HepG2 (cell line): Measurements from ENCODE around the gene DMAP1. TPM values are rescaled to one million over a fixed set of nuclear protein-coding genes. Genes with fewer than 3 reads are reported as not detected.

Source experiments
- DBP ChIP-seq: sonication (generic); formaldehyde crosslinking; IDR thresholded peaks from 2 replicates; pipeline ENCODE4 v1.4.0; 2020; ENCODE audit warnings: missing genetic modification reagents; ENCODE audit errors: not compliant biosample characterization
- ELK4 ChIP-seq: sonication (generic); formaldehyde crosslinking; IDR thresholded peaks from 2 replicates; pipeline ENCODE4 v1.9.0; 2021; ENCODE audit warnings: missing genetic modification reagents, borderline replicate concordance
- GTF2F1 ChIP-seq: fragments of 150-350 bp; IDR thresholded peaks from 2 replicates; pipeline ENCODE4 v1.6.1; 2014; ENCODE audit warnings: low read length
- HNF4G ChIP-seq, 2 experiments: sonication (generic) in 1 of 2; formaldehyde crosslinking in 1 of 2; IDR thresholded peaks; 2 replicates each; pipeline versions ENCODE4 v1.4.0 to v1.6.1; 2011 to 2020; ENCODE audit warnings: borderline replicate concordance in 2 of 2, low read depth in 2 of 2, mild to moderate bottlenecking in 2 of 2, low read length in 1 of 2, missing genetic modification reagents in 1 of 2, moderate library complexity in 1 of 2
- KDM5B ChIP-seq: sonication (generic); formaldehyde crosslinking; IDR thresholded peaks from 2 replicates; pipeline ENCODE4 v1.4.0; 2020; ENCODE audit warnings: missing genetic modification reagents, mild to moderate bottlenecking, borderline replicate concordance
- LBX2 ChIP-seq: sonication (generic); formaldehyde crosslinking; IDR thresholded peaks from 2 replicates; pipeline ENCODE4 v1.5.0; 2020; ENCODE audit warnings: missing genetic modification reagents, mild to moderate bottlenecking, borderline replicate concordance
- NCOA1 ChIP-seq: sonication (generic); formaldehyde crosslinking; IDR thresholded peaks from 2 replicates; pipeline ENCODE4 v1.9.0; 2021; ENCODE audit warnings: missing genetic modification reagents
- NKX3-1 ChIP-seq: sonication (generic); formaldehyde crosslinking; IDR thresholded peaks from 2 replicates; pipeline ENCODE4 v1.5.0; 2020; ENCODE audit warnings: missing genetic modification reagents
- NR2F6 ChIP-seq, 2 experiments: IDR thresholded peaks; 2 replicates each; pipeline ENCODE4 v1.6.1; 2016; ENCODE audit warnings: antibody characterized with exemption in 1 of 2, mild to moderate bottlenecking in 1 of 2
- PAXIP1 ChIP-seq: sonication (generic); formaldehyde crosslinking; conservative IDR thresholded peaks from 2 replicates; pipeline ENCODE4 v1.4.0; 2020; ENCODE audit warnings: mild to moderate bottlenecking, missing genetic modification reagents, moderate library complexity
- SRF ChIP-seq: IDR thresholded peaks from 2 replicates; pipeline ENCODE4 v1.6.1; 2011; ENCODE audit warnings: mild to moderate bottlenecking, low read depth, low read length, moderate library complexity
- UBTF ChIP-seq: sonication (generic); formaldehyde crosslinking; IDR thresholded peaks from 2 replicates; pipeline ENCODE4 v1.4.0; 2020; ENCODE audit warnings: mild to moderate bottlenecking, missing genetic modification reagents
- ZC3H13 ChIP-seq: sonication (generic); formaldehyde crosslinking; IDR thresholded peaks from 2 replicates; pipeline ENCODE4 v1.8.1; 2023; ENCODE audit warnings: mild to moderate bottlenecking, missing genetic modification reagents, moderate library complexity
- ZNF562 ChIP-seq: sonication (generic); formaldehyde crosslinking; IDR thresholded peaks from 2 replicates; pipeline ENCODE4 v1.8.0; 2022; ENCODE audit warnings: missing genetic modification reagents, borderline replicate concordance
- ZNF7 ChIP-seq: IDR thresholded peaks from 2 replicates; pipeline ENCODE4 v1.6.1; 2016; ENCODE audit warnings: missing biosample characterization, missing genetic modification reagents
- ZSCAN20 ChIP-seq: sonication (generic); formaldehyde crosslinking; IDR thresholded peaks from 2 replicates; pipeline ENCODE4 v1.4.0; 2020; ENCODE audit warnings: missing genetic modification reagents, mild to moderate bottlenecking, borderline replicate concordance
- polyA plus RNA-seq, 8 experiments: library from polyadenylated mRNA; depleted of rRNA in 3 of 8; stranded (reverse) in 7 of 8; unstranded in 1 of 8; fragments of >200 nt; fragmentation: Illumina TruSeq in 4 of 8; extraction: Trizol in 4 of 8; gene quantifications; 2 replicates each; pipeline versions ENCODE4 v1.2.1 to v1.2.3, GENCODE V29; 2011 to 2016; ENCODE audit warnings: low read depth in 4 of 8, missing spikeins in 1 of 8, mixed read lengths in 1 of 8; ENCODE audit not compliant: insufficient read depth in 1 of 8
- total RNA-seq, 5 experiments: library from RNA; depleted of rRNA; stranded (reverse); fragments of >200 nt; fragmentation: Illumina TruSeq; extraction: Trizol; gene quantifications; 2 replicates each; pipeline ENCODE4 v1.2.3, GENCODE V29; 2016; ENCODE audit warnings: low read depth in 1 of 5

DMAP1 gene
- total and polyA plus RNA-seq, 2 of the 13 experiments (the other 11 are each of a cell fraction or from before 2014, with no cell fraction given): 17.6 to 32.7 TPM

- peak; percentile 48; the same call in 1 of the 2 replicates for TF ChIP-seq HNF4G (IDR thresholded peaks at IDR 0.05; ENCODE audit: borderline replicate concordance, low read depth, low read length)
- TF ChIP-seq HNF4G (CRISPR knock-in tag; IDR thresholded peaks at IDR 0.05; ENCODE audit: borderline replicate concordance, low read depth): no peak
- TF ChIP-seq ZC3H13: no peak
- TF ChIP-seq LBX2 (CRISPR knock-in tag): no peak
- no peak for TF ChIP-seq ZNF562 (CRISPR knock-in tag)
- no peak for TF ChIP-seq KDM5B (CRISPR knock-in tag)
- TF ChIP-seq DBP: no peak
- peak; percentile 48; the same call in 1 of the 2 replicates for TF ChIP-seq NR2F6 (IDR thresholded peaks at IDR 0.05)
- TF ChIP-seq NR2F6 (CRISPR knock-in tag; IDR thresholded peaks at IDR 0.05): no peak
- TF ChIP-seq ZSCAN20 (CRISPR knock-in tag): no peak
- TF ChIP-seq SRF: no peak
- TF ChIP-seq ZNF7 (CRISPR knock-in tag): no peak
- TF ChIP-seq ELK4 (CRISPR knock-in tag): no peak
- TF ChIP-seq PAXIP1 (CRISPR knock-in tag): peak; percentile 55
- TF ChIP-seq GTF2F1: no peak
- TF ChIP-seq NCOA1 (CRISPR knock-in tag): no peak
- no peak for TF ChIP-seq UBTF (CRISPR knock-in tag)
- TF ChIP-seq NKX3-1 (CRISPR knock-in tag): no peak
Measured at GRCh38 chr1:44239331-44239960, 26.2 kb downstream of the DMAP1 start (continued).
